Neural crest cell (in vitro differentiated cells): ENCODE results near the gene KCNIP4. TPM values are rescaled to one million over a fixed set of nuclear protein-coding genes. Genes with fewer than 3 reads are reported as not detected.

Experiments
- DNase-seq: peaks from one replicate; pipeline ENCODE4 v3.0.0; 2021; ENCODE audit warnings: low read depth, mixed read lengths, low spot score
- H3K27ac Mint-ChIP-seq: one replicate; pipeline ENCODE4 v1.8.0; 2021; ENCODE audit warnings: mild to moderate bottlenecking, mixed read lengths; ENCODE audit not compliant: unreplicated experiment
- H3K27me3 Mint-ChIP-seq: 2 replicates; pipeline ENCODE4 v1.8.0; 2021; ENCODE audit warnings: low read depth, mild to moderate bottlenecking, mixed read lengths
- H3K36me3 Mint-ChIP-seq: 2 replicates; pipeline ENCODE4 v1.8.0; 2021; ENCODE audit warnings: low read depth, mild to moderate bottlenecking, mixed read lengths
- H3K4me1 Mint-ChIP-seq: 2 replicates; pipeline ENCODE4 v1.8.0; 2021; ENCODE audit warnings: mixed read lengths
- H3K4me3 Mint-ChIP-seq: one replicate; pipeline ENCODE4 v1.8.0; 2021; ENCODE audit warnings: mild to moderate bottlenecking, mixed read lengths
- H3K9me3 Mint-ChIP-seq: 2 replicates; pipeline ENCODE4 v1.8.0; 2021; ENCODE audit warnings: mixed read lengths
- total RNA-seq: library from RNA; stranded (reverse); gene quantifications from 2 replicates; pipeline ENCODE4 v1.2.1, GENCODE V29; 2021
- TF ChIP-seq, protein P1 (sequence below): fragments of 200-600 bp; sonication (generic); conservative IDR thresholded peaks from 2 replicates; pipeline ENCODE4 v1.5.0; 2021; ENCODE audit warnings: antibody characterized with exemption, mild to moderate bottlenecking

The KCNIP4 gene
- total RNA-seq, 1 donor from 2014 or later: 0.33 TPM

GRCh38 chr4:21645776-21646175 lies 302.8 kb downstream of the KCNIP4 start:
- DNase-seq: no peak
- H3K36me3 Mint-ChIP-seq: no peaks in the 10 kb centered on the region
- TF ChIP-seq, protein P1, sequence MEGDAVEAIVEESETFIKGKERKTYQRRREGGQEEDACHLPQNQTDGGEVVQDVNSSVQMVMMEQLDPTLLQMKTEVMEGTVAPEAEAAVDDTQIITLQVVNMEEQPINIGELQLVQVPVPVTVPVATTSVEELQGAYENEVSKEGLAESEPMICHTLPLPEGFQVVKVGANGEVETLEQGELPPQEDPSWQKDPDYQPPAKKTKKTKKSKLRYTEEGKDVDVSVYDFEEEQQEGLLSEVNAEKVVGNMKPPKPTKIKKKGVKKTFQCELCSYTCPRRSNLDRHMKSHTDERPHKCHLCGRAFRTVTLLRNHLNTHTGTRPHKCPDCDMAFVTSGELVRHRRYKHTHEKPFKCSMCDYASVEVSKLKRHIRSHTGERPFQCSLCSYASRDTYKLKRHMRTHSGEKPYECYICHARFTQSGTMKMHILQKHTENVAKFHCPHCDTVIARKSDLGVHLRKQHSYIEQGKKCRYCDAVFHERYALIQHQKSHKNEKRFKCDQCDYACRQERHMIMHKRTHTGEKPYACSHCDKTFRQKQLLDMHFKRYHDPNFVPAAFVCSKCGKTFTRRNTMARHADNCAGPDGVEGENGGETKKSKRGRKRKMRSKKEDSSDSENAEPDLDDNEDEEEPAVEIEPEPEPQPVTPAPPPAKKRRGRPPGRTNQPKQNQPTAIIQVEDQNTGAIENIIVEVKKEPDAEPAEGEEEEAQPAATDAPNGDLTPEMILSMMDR: no peak
- no peaks in the 10 kb centered on the region for H3K27me3 Mint-ChIP-seq
- H3K4me1 Mint-ChIP-seq: no peaks in the 10 kb centered on the region
- no peak overlapping the region for H3K4me3 Mint-ChIP-seq
- no peak overlapping the region for H3K27ac Mint-ChIP-seq
- no peaks in the 10 kb centered on the region for H3K9me3 Mint-ChIP-seq

DNA sequence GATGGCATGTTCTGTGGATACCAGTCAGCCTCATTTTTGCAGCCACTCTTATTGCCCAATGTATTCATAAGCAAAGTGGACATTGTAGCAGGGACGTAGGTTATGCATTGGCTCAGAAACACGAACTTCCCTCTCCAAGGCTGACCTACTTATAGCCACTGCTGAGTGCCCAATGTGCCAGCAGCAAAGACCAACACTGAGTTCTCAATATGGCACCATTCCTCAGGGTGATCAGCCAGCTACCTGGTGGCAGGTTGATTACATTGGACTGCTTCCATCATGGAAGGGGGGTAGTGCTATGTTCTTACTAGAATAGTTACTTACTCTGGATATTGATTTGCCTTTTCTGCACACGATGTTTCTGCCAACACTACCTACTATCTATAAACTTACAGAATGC lies 306.9 kb downstream of the KCNIP4 start:
- DNase-seq: no peak
- Mint-ChIP-seq H3K4me1 (no peaks in the 10 kb centered on the region), H3K4me3 (no peak overlapping the region), H3K27me3 (no peaks in the 10 kb centered on the region), H3K27ac (no peak overlapping the region), H3K36me3 (no peaks in the 10 kb centered on the region), H3K9me3 (no peaks in the 10 kb centered on the region)
- TF ChIP-seq, protein P1: no peak

DNA sequence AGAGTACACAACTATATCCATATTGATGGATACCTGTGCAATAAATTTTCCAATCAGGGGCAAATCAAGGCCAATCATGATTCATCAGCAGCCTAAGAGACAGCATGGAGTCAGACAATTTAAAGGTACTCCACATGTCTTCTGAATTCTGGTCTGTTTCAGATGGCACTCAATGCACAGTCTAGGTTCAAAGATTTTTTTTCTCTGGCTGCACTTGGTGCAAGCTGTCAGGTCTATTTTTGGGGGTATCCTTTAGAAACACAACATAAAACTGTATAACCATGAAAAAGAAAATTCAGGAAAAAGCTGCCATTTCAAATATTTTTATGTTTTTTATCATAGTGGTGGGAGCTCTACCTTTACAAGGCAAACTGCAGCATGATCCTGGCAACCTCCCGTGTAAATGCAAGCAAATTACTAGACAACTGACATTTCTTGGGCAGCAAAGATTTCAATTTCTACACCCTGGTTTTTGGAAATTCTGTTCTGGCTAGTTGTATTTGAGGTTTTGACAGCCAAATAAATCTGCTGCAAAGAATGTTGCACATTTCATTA lies 310.3 kb downstream of the KCNIP4 start:
- TF ChIP-seq, protein P1: no peak
- no peaks in the 10 kb centered on the region for H3K9me3 Mint-ChIP-seq
- no peaks in the 10 kb centered on the region for H3K27me3 Mint-ChIP-seq

GRCh38 chr4:21628916-21629610 lies 319.5 kb downstream of the KCNIP4 start:
- Mint-ChIP-seq H3K36me3 (no peaks in the 10 kb centered on the region), H3K27ac (no peak overlapping the region), H3K27me3 (no peaks in the 10 kb centered on the region), H3K9me3 (no peaks in the 10 kb centered on the region), H3K4me3 (no peak overlapping the region), H3K4me1 (no peaks in the 10 kb centered on the region)
- DNase-seq: no peak
- TF ChIP-seq, protein P1: no peak

More for the DNA sequence above, 310.3 kb downstream of the KCNIP4 start:
- Mint-ChIP-seq H3K27ac (no peak overlapping the region), H3K4me1 (no peaks in the 10 kb centered on the region), H3K4me3 (no peak overlapping the region), H3K36me3 (no peaks in the 10 kb centered on the region)
- no peak for DNase-seq

DNA sequence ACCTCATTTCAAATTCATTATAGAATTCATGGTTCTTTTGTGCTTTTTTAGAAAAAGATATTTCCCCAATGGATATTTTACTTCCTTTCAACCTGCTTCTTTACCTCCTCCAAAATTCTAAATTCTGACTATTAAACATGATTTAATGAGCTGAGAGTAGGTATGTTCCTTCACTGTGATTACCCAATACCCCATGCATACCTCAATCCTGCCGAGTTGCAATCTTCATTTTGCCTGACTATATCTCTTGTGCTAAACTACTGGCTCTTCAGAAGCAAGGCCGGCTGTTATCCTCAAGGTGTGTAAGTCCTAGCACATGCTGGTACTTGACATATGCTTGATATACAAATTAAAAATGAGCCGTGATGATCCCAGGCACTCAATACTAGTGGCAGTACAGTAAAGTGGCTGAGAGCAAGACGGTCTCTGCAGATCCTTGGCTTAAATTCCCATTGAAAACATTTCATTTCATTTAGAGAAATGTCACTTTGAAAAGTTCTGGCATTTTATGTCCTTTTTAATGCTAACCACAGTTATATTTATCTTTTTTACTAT lies 320.4 kb downstream of the KCNIP4 start:
- no peaks in the 10 kb centered on the region for H3K27me3 Mint-ChIP-seq

More for the DNA sequence above, 320.4 kb downstream of the KCNIP4 start:
- Mint-ChIP-seq H3K4me3 (no peak overlapping the region), H3K27ac (no peak overlapping the region), H3K36me3 (no peaks in the 10 kb centered on the region), H3K4me1 (no peaks in the 10 kb centered on the region), H3K9me3 (no peaks in the 10 kb centered on the region)
- TF ChIP-seq, protein P1: no peak
- no peak for DNase-seq
